Tibial nerve (tissue), 4 donors: ENCODE measurements around the gene PRIMPOL.

ENCODE experiments used
- CTCF ChIP-seq, 5 experiments: fragments of 200-600 bp in 3 of 5; fragments of 450-650 bp in 2 of 5; sonication (generic) in 3 of 5; IDR thresholded peaks; one replicate each; pipeline ENCODE4 v1.5.1; 2016 to 2019; ENCODE audit warnings: antibody characterized with exemption in 5 of 5, mild to moderate bottlenecking in 3 of 5, moderate library complexity in 2 of 5
- EP300 ChIP-seq, 2 donors: sonication (generic); formaldehyde crosslinking; IDR thresholded peaks; one replicate each; pipeline ENCODE4 v1.6.1; 2017; ENCODE audit warnings: antibody characterized with exemption in 2 of 2, mild to moderate bottlenecking in 1 of 2
- POLR2A ChIP-seq, 2 donors: fragments of 450-650 bp; IDR thresholded peaks; one replicate each; pipeline ENCODE4 v1.6.1; 2017; ENCODE audit warnings: antibody characterized with exemption in 2 of 2, mild to moderate bottlenecking in 2 of 2, moderate library complexity in 2 of 2

GRCh38 chr4:184675821-184676492, 26.4 kb downstream of the PRIMPOL start:
- TF ChIP-seq CTCF (IDR thresholded peaks at IDR 0.05) (no peak), POLR2A (IDR thresholded peaks at IDR 0.05) (no peak), EP300 (IDR thresholded peaks at IDR 0.05) (no peak)
